ENCODE results near the gene GIMAP2.
A peak's percentile ranks its signal among the peaks of the same experiment; 100 is the strongest.

Gene GIMAP2

DNA sequence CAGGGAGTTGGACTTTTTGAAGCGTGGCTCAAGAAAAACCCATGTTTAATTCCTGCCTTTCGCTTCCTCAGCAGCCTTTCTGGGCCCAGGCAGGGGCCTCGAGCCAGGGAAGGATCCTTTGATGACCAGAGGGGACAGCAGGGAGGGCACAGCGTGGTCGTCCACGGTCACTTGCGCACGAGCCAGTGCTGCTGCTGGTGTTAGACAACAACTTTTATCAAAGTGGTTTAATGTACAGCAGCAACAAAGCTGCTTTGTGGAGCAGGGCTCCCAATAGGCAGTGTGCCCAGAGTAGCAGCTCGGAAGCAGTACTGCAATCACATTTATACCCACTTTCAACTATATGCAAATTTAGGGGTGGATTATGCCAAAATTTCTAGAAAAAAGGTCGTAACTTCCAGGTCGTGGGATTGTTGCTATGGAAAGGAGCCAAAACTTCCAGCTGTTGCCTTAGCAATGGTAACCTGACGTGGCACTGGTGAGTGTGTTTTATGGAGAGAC is 37.0 kb downstream of the GIMAP2 start:
- H3K4me3 ChIP-seq (ENCODE audit: low read length) = no peak overlapping the region
- no peaks in the 10 kb centered on the region for H3K4me1 ChIP-seq (ENCODE audit: control insufficient read depth, insufficient read depth, low read length)
- no peak overlapping the region for H3K9ac ChIP-seq (ENCODE audit: low read length)
- H3K36me3 ChIP-seq (ENCODE audit: control insufficient read depth, insufficient read depth, low read length) = no peaks in the 10 kb centered on the region
- no peak overlapping the region for H3K27ac ChIP-seq (ENCODE audit: low read depth, low read length)
- H3K27me3 ChIP-seq (ENCODE audit: control insufficient read depth, insufficient read depth, low read length) = no peaks in the 10 kb centered on the region

DNA sequence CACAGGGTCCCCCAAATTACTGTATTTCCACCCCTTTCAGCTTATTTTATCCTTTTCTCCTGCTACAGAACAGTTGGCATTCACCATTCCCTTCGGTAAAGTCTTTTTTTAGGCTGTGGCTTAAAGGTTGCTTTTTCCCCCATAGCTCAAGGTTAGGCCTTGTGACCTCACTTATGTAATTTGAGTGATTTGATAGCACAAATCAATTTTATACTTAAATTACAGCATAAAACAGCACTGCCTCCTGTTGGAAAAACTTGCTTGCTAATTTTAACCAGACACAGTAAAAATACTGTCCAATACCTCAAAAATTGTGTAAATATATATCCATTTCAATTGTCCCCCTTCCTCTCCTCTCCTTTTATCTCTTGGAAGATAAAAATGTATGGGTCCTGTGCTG is 38.0 kb downstream of the GIMAP2 start:
- no peak overlapping the region for H3K27ac ChIP-seq (ENCODE audit: low read depth, low read length)
- no peaks in the 10 kb centered on the region for H3K36me3 ChIP-seq (ENCODE audit: control insufficient read depth, insufficient read depth, low read length)
- H3K27me3 ChIP-seq (ENCODE audit: control insufficient read depth, insufficient read depth, low read length) = no peaks in the 10 kb centered on the region
- H3K9ac ChIP-seq (ENCODE audit: low read length) = no peak overlapping the region
- no peaks in the 10 kb centered on the region for H3K4me1 ChIP-seq (ENCODE audit: control insufficient read depth, insufficient read depth, low read length)
- no peak overlapping the region for H3K4me3 ChIP-seq (ENCODE audit: low read length)

DNA sequence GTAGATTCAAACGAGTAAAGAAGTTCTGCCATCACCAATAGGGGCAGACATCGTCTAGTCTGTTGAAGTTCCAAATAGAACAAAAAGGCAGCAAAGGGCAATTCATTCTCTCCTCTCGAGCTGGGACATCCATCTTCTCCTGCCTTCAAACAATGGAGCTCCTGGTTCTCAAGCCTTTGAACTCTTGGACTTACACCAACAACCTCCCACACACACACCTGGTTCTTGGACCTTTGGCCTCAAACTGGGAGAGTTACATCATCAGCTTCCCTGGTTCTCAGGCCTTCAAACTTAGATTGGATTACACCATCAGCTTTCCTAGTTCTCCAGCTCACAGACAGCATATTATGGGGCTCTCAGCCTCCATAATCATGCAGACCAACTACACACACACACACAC is 41.9 kb downstream of the GIMAP2 start:
- Histone ChIP-seq H3K27ac (ENCODE audit: low read depth, low read length) (no peak overlapping the region), H3K9ac (ENCODE audit: low read length) (no peak overlapping the region), H3K4me3 (ENCODE audit: low read length) (no peak overlapping the region), H3K36me3 (ENCODE audit: control insufficient read depth, insufficient read depth, low read length) (no peaks in the 10 kb centered on the region), H3K4me1 (ENCODE audit: control insufficient read depth, insufficient read depth, low read length) (no peaks in the 10 kb centered on the region), H3K27me3 (ENCODE audit: control insufficient read depth, insufficient read depth, low read length) (no peaks in the 10 kb centered on the region)

DNA sequence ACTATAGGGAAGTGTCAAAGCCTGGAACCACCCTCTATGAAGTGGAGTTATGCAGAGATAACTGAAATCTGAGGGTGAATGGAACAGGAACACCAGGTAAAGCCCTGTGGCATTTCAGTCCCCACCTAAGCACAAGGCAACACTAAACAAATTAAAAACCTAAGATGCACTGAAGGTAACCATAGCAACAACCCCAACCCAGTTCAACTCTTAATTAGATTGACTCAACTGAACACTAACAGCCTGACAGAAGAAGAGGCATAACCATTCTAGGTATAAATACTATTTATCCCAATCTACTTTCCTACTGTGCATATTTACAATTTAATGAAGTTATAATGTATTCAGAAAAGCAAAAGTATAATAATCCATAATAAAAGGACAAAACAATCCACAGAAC is 42.5 kb downstream of the GIMAP2 start:
- Histone ChIP-seq H3K4me3 (ENCODE audit: low read length) (no peak overlapping the region), H3K9ac (ENCODE audit: low read length) (no peak overlapping the region), H3K27ac (ENCODE audit: low read depth, low read length) (no peak overlapping the region), H3K27me3 (ENCODE audit: control insufficient read depth, insufficient read depth, low read length) (no peaks in the 10 kb centered on the region), H3K36me3 (ENCODE audit: control insufficient read depth, insufficient read depth, low read length) (no peaks in the 10 kb centered on the region), H3K4me1 (ENCODE audit: control insufficient read depth, insufficient read depth, low read length) (no peaks in the 10 kb centered on the region)

- Histone ChIP-seq H3K27me3 (ENCODE audit: control insufficient read depth, insufficient read depth, low read length) (no peaks in the 10 kb centered on the region), H3K4me1 (ENCODE audit: control insufficient read depth, insufficient read depth, low read length) (no peaks in the 10 kb centered on the region), H3K27ac (ENCODE audit: low read depth, low read length) (no peak overlapping the region), H3K36me3 (ENCODE audit: control insufficient read depth, insufficient read depth, low read length) (no peaks in the 10 kb centered on the region), H3K4me3 (ENCODE audit: low read length) (no peak overlapping the region), H3K9ac (ENCODE audit: low read length) (no peak overlapping the region)
Observed at GRCh38 chr7:150728609-150729008, 43.1 kb downstream of the GIMAP2 start.

DNA sequence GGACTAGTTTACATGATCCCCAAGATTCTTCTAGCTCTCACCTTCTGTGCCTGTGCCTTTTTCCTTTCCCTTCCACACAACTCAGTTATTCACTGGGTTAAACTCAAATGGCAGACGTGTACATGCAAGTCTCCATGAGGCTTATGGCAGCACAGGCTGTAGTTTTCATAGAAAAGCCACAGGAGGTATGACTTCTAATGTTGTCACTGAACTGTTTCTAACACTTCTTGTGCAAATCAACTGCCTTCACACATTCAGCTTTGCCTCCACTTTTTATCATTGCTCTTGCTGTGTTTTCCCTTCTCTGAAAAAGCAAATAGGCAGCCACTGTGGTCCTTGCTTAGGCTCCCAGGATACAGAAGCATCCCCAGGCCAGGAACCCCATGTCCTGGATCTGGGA is 46.4 kb downstream of the GIMAP2 start:
- Histone ChIP-seq H3K4me1 (ENCODE audit: control insufficient read depth, insufficient read depth, low read length) (no peaks in the 10 kb centered on the region), H3K27me3 (ENCODE audit: control insufficient read depth, insufficient read depth, low read length) (no peaks in the 10 kb centered on the region), H3K4me3 (ENCODE audit: low read length) (no peak overlapping the region), H3K9ac (ENCODE audit: low read length) (no peak overlapping the region), H3K27ac (ENCODE audit: low read depth, low read length) (no peak overlapping the region), H3K36me3 (ENCODE audit: control insufficient read depth, insufficient read depth, low read length) (no peaks in the 10 kb centered on the region)

GRCh38 chr7:150732786-150733481 is 47.4 kb downstream of the GIMAP2 start:
- H3K27ac ChIP-seq (ENCODE audit: low read depth, low read length) = no peak overlapping the region
- no peaks in the 10 kb centered on the region for H3K36me3 ChIP-seq (ENCODE audit: control insufficient read depth, insufficient read depth, low read length)
- no peak overlapping the region for H3K4me3 ChIP-seq (ENCODE audit: low read length)
- H3K9ac ChIP-seq (ENCODE audit: low read length) = no peak overlapping the region
- H3K4me1 ChIP-seq (ENCODE audit: control insufficient read depth, insufficient read depth, low read length) = no peaks in the 10 kb centered on the region
- H3K27me3 ChIP-seq (ENCODE audit: control insufficient read depth, insufficient read depth, low read length) = no peaks in the 10 kb centered on the region

- no peaks in the 10 kb centered on the region for H3K4me1 ChIP-seq (ENCODE audit: control insufficient read depth, insufficient read depth, low read length)
- H3K27me3 ChIP-seq (ENCODE audit: control insufficient read depth, insufficient read depth, low read length) = no peaks in the 10 kb centered on the region
Observed at GRCh38 chr7:150733482-150734095, 48.1 kb downstream of the GIMAP2 start.

DNA sequence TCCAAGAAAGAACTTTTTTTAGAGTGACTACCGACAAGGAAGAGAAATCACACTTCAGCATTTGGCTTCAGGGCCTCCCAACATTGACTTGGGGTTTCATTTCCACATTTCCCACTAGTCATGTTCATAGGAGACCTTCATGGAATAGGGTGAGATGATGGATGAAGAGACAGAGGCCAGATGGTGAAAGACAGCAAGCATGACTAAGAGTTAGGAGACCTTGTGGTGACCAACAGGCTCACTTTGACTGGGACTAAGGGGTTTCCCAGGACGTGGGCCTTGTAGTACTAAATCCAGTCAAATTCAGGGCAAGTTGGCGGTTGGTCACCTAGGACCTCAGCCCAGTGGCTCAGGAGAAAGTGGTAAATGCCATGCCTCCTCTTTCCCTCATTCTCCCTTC is 48.7 kb downstream of the GIMAP2 start:
- Histone ChIP-seq H3K4me1 (ENCODE audit: control insufficient read depth, insufficient read depth, low read length) (no peaks in the 10 kb centered on the region), H3K27me3 (ENCODE audit: control insufficient read depth, insufficient read depth, low read length) (no peaks in the 10 kb centered on the region), H3K9ac (ENCODE audit: low read length) (no peak overlapping the region), H3K27ac (ENCODE audit: low read depth, low read length) (no peak overlapping the region), H3K4me3 (ENCODE audit: low read length) (no peak overlapping the region), H3K36me3 (ENCODE audit: control insufficient read depth, insufficient read depth, low read length) (no peaks in the 10 kb centered on the region)

More at GRCh38 chr7:150733482-150734095, 48.1 kb downstream of the GIMAP2 start:
- Histone ChIP-seq H3K27ac (ENCODE audit: low read depth, low read length) (no peak overlapping the region), H3K36me3 (ENCODE audit: control insufficient read depth, insufficient read depth, low read length) (no peaks in the 10 kb centered on the region), H3K9ac (ENCODE audit: low read length) (no peak overlapping the region), H3K4me3 (ENCODE audit: low read length) (no peak overlapping the region)

- Histone ChIP-seq H3K36me3 (ENCODE audit: control insufficient read depth, insufficient read depth, low read length) (no peaks in the 10 kb centered on the region), H3K27ac (ENCODE audit: low read depth, low read length) (no peak overlapping the region), H3K4me3 (ENCODE audit: low read length) (no peak overlapping the region), H3K4me1 (ENCODE audit: control insufficient read depth, insufficient read depth, low read length) (no peaks in the 10 kb centered on the region), H3K9ac (ENCODE audit: low read length) (no peak overlapping the region), H3K27me3 (ENCODE audit: control insufficient read depth, insufficient read depth, low read length) (no peaks in the 10 kb centered on the region)
Observed at GRCh38 chr7:150735596-150736358, 50.3 kb downstream of the GIMAP2 start.

DNA sequence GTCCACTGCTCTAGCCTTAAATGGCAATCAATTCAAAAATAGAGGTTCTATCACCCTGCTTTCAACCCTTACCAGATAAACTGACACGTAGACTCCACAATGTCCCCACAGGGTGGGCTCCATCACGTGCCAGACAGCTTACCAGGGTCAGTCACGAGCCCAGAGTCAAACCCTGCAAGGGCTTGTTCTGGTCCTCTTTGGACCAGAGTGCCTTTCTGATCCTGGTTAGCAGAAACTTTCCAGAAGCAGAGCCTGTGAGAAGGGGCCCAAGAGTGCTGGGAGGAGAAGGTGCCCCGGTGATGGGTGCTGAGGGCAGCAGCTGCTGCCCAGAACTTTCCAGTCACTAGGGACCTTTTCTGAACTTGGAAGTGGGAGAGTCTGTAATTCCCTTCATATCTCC is 51.4 kb downstream of the GIMAP2 start:
- Histone ChIP-seq H3K27ac (ENCODE audit: low read depth, low read length) (no peak overlapping the region), H3K4me1 (ENCODE audit: control insufficient read depth, insufficient read depth, low read length) (no peaks in the 10 kb centered on the region), H3K9ac (ENCODE audit: low read length) (no peak overlapping the region), H3K4me3 (ENCODE audit: low read length) (peak overlapping the region; percentile 48), H3K36me3 (ENCODE audit: control insufficient read depth, insufficient read depth, low read length) (no peaks in the 10 kb centered on the region), H3K27me3 (ENCODE audit: control insufficient read depth, insufficient read depth, low read length) (no peaks in the 10 kb centered on the region)

GRCh38 chr7:150737265-150738055 is 52.0 kb downstream of the GIMAP2 start, which contains the start of gene GIMAP5:
Gene GIMAP5 (plus strand): TSS chr7:150737418. CDS start chr7:150740885, 3,467 bp downstream.
- no peaks in the 10 kb centered on the region for H3K4me1 ChIP-seq (ENCODE audit: control insufficient read depth, insufficient read depth, low read length)
- peak within 1 kb of the TSS; percentile 50 for H3K27ac ChIP-seq (ENCODE audit: low read depth, low read length)
- H3K9ac ChIP-seq (ENCODE audit: low read length) = peak within 1 kb of the TSS; percentile 50
- no peaks in the 10 kb centered on the region for H3K27me3 ChIP-seq (ENCODE audit: control insufficient read depth, insufficient read depth, low read length)
- no peaks in the 10 kb centered on the region for H3K36me3 ChIP-seq (ENCODE audit: control insufficient read depth, insufficient read depth, low read length)
- peak within 1 kb of the TSS; percentile 48 for H3K4me3 ChIP-seq (ENCODE audit: low read length)
